ENCODE data around the gene SPIB. TPM values are rescaled to one million over a fixed set of nuclear protein-coding genes. Genes with fewer than 3 reads are reported as not detected.

The SPIB gene
- total RNA-seq, 2 experiments from 2014 or later: 0.42 TPM; not detected in 1

GRCh38 chr19:50447750-50448149 lies 29.0 kb downstream of the SPIB start:
- Mint-ChIP-seq H3K27ac (no peak overlapping the region), H3K4me1 (peaks cover 4% of the 10 kb centered on the region), H3K27me3 (peaks cover 8% of the 10 kb centered on the region), H3K4me3 (no peak overlapping the region), H3K9me3 (peaks cover 5% of the 10 kb centered on the region), H3K36me3 (no peaks in the 10 kb centered on the region)
- ATAC-seq (ENCODE audit: low read depth) (no peak), DNase-seq (no peak)
- POLR2A ChIA-PET: no interaction called here

- Mint-ChIP-seq H3K27me3 (peaks cover 3% of the 10 kb centered on the region), H3K36me3 (no peaks in the 10 kb centered on the region), H3K4me3 (no peak overlapping the region), H3K4me1 (peaks cover 2% of the 10 kb centered on the region), H3K27ac (no peak overlapping the region), H3K9me3 (peaks cover 5% of the 10 kb centered on the region)
- ATAC-seq (ENCODE audit: low read depth) (no peak), DNase-seq (no peak)
- POLR2A ChIA-PET: no interaction called here
These were observed 30.6 kb downstream of the SPIB start for GRCh38 chr19:50449236-50449899.

GRCh38 chr19:50450369-50451222 lies 31.9 kb downstream of the SPIB start:
- POLR2A ChIA-PET: no interaction called here
- peaks cover 5% of the 10 kb centered on the region for H3K9me3 Mint-ChIP-seq
- no peak overlapping the region for H3K27ac Mint-ChIP-seq
- no peak overlapping the region for H3K4me3 Mint-ChIP-seq
- H3K36me3 Mint-ChIP-seq: no peaks in the 10 kb centered on the region
- no peaks in the 10 kb centered on the region for H3K4me1 Mint-ChIP-seq
- ATAC-seq (ENCODE audit: low read depth) (no peak), DNase-seq (no peak)
- peaks cover 2% of the 10 kb centered on the region for H3K27me3 Mint-ChIP-seq

- POLR2A ChIA-PET: no interaction called here
- ATAC-seq (ENCODE audit: low read depth) (no peak), DNase-seq (no peak)
- Mint-ChIP-seq H3K27ac (no peak overlapping the region), H3K9me3 (peaks cover 5% of the 10 kb centered on the region), H3K4me1 (no peaks in the 10 kb centered on the region), H3K36me3 (no peaks in the 10 kb centered on the region), H3K27me3 (peaks cover 2% of the 10 kb centered on the region), H3K4me3 (no peak overlapping the region)
These were observed 32.4 kb downstream of the SPIB start for GRCh38 chr19:50451223-50451534.

GRCh38 chr19:50453243-50453642 lies 34.5 kb downstream of the SPIB start:
- ATAC-seq (ENCODE audit: low read depth) (no peak), DNase-seq (no peak)
- no peak overlapping the region for H3K27ac Mint-ChIP-seq
- no peaks in the 10 kb centered on the region for H3K36me3 Mint-ChIP-seq
- no peaks in the 10 kb centered on the region for H3K9me3 Mint-ChIP-seq
- POLR2A ChIA-PET: no interaction called here
- no peak overlapping the region for H3K4me3 Mint-ChIP-seq
- peaks cover 2% of the 10 kb centered on the region for H3K27me3 Mint-ChIP-seq
- H3K4me1 Mint-ChIP-seq: no peaks in the 10 kb centered on the region

- POLR2A ChIA-PET: no interaction called here
- H3K27me3 Mint-ChIP-seq: peaks cover 6% of the 10 kb centered on the region
- H3K4me3 Mint-ChIP-seq: no peak overlapping the region
- H3K9me3 Mint-ChIP-seq: no peaks in the 10 kb centered on the region
- ATAC-seq (ENCODE audit: low read depth) (no peak), DNase-seq (no peak)
- no peaks in the 10 kb centered on the region for H3K36me3 Mint-ChIP-seq
- peaks cover 4% of the 10 kb centered on the region for H3K4me1 Mint-ChIP-seq
- H3K27ac Mint-ChIP-seq: no peak overlapping the region
These were observed 37.3 kb downstream of the SPIB start for GRCh38 chr19:50455992-50456391.

GRCh38 chr19:50457300-50457699 lies 38.6 kb downstream of the SPIB start:
- Mint-ChIP-seq H3K27ac (no peak overlapping the region), H3K4me1 (peaks cover 9% of the 10 kb centered on the region), H3K4me3 (no peak overlapping the region), H3K36me3 (no peaks in the 10 kb centered on the region), H3K27me3 (peaks cover 8% of the 10 kb centered on the region), H3K9me3 (no peaks in the 10 kb centered on the region)
- DNase-seq: no peak
- no peak for ATAC-seq (ENCODE audit: low read depth)
- POLR2A ChIA-PET: no interaction called here

- DNase-seq (no peak), ATAC-seq (ENCODE audit: low read depth) (no peak)
- no peaks in the 10 kb centered on the region for H3K36me3 Mint-ChIP-seq
- no peak overlapping the region for H3K27ac Mint-ChIP-seq
- peaks cover 8% of the 10 kb centered on the region for H3K27me3 Mint-ChIP-seq
- no peak overlapping the region for H3K4me3 Mint-ChIP-seq
- H3K9me3 Mint-ChIP-seq: no peaks in the 10 kb centered on the region
- peaks cover 9% of the 10 kb centered on the region for H3K4me1 Mint-ChIP-seq
- POLR2A ChIA-PET: no interaction called here
These were observed 39.8 kb downstream of the SPIB start for GRCh38 chr19:50458396-50459066.

- no peak for DNase-seq
- no peaks in the 10 kb centered on the region for H3K36me3 Mint-ChIP-seq
- ATAC-seq (ENCODE audit: low read depth): no peak
- peaks cover 8% of the 10 kb centered on the region for H3K27me3 Mint-ChIP-seq
- POLR2A ChIA-PET: no interaction called here
- no peaks in the 10 kb centered on the region for H3K9me3 Mint-ChIP-seq
- H3K4me3 Mint-ChIP-seq: no peak overlapping the region
- peaks cover 9% of the 10 kb centered on the region for H3K4me1 Mint-ChIP-seq
- H3K27ac Mint-ChIP-seq: no peak overlapping the region
These were observed 40.3 kb downstream of the SPIB start for GRCh38 chr19:50459067-50459456.

- H3K4me1 Mint-ChIP-seq: peaks cover 9% of the 10 kb centered on the region
- H3K9me3 Mint-ChIP-seq: no peaks in the 10 kb centered on the region
- H3K27ac Mint-ChIP-seq: peak overlapping the region; percentile 11
- H3K36me3 Mint-ChIP-seq: no peaks in the 10 kb centered on the region
- ATAC-seq (ENCODE audit: low read depth) (no peak), DNase-seq (no peak)
- H3K27me3 Mint-ChIP-seq: peaks cover 8% of the 10 kb centered on the region
- POLR2A ChIA-PET: no interaction called here
- no peak overlapping the region for H3K4me3 Mint-ChIP-seq
These were observed 40.9 kb downstream of the SPIB start for GRCh38 chr19:50459638-50460037.

- POLR2A ChIA-PET: interaction anchor here (1.0 to 2.9 kb wide), 2 partner anchors 76 to 103 kb away, joined by 5 to 10 read pairs; partner anchors contain the start of gene POLD1
- H3K36me3 Mint-ChIP-seq: no peaks in the 10 kb centered on the region
- peaks cover 6% of the 10 kb centered on the region for H3K27me3 Mint-ChIP-seq
- no peak overlapping the region for H3K4me3 Mint-ChIP-seq
- DNase-seq (no peak), ATAC-seq (ENCODE audit: low read depth) (peak; percentile 35)
- no peaks in the 10 kb centered on the region for H3K9me3 Mint-ChIP-seq
- H3K4me1 Mint-ChIP-seq: peaks cover 9% of the 10 kb centered on the region
- H3K27ac Mint-ChIP-seq: no peak overlapping the region
These were observed 41.5 kb downstream of the SPIB start for GRCh38 chr19:50460161-50460765.

GRCh38 chr19:50461066-50461875 lies 42.5 kb downstream of the SPIB start:
- H3K27me3 Mint-ChIP-seq: peaks cover 6% of the 10 kb centered on the region
- ATAC-seq (ENCODE audit: low read depth) (peak; percentile 77), DNase-seq (peak; percentile 70)
- H3K4me1 Mint-ChIP-seq: peaks cover 9% of the 10 kb centered on the region
- POLR2A ChIA-PET: interaction anchor here (1.0 to 2.9 kb wide), 2 partner anchors 77 to 104 kb away, joined by 5 to 10 read pairs; partner anchors contain the start of gene POLD1
- H3K4me3 Mint-ChIP-seq: no peak overlapping the region
- H3K9me3 Mint-ChIP-seq: no peaks in the 10 kb centered on the region
- H3K36me3 Mint-ChIP-seq: no peaks in the 10 kb centered on the region
- H3K27ac Mint-ChIP-seq: no peak overlapping the region

GRCh38 chr19:50462970-50463369 lies 44.2 kb downstream of the SPIB start:
- no peaks in the 10 kb centered on the region for H3K9me3 Mint-ChIP-seq
- no peaks in the 10 kb centered on the region for H3K36me3 Mint-ChIP-seq
- POLR2A ChIA-PET: interaction anchor here (2.9 kb wide), 1 partner anchor 106 kb away, joined by 10 read pairs; no protein-coding TSS in a partner anchor
- no peak overlapping the region for H3K4me3 Mint-ChIP-seq
- peaks cover 8% of the 10 kb centered on the region for H3K27me3 Mint-ChIP-seq
- H3K4me1 Mint-ChIP-seq: peaks cover 9% of the 10 kb centered on the region
- H3K27ac Mint-ChIP-seq: no peak overlapping the region
- DNase-seq (no peak), ATAC-seq (ENCODE audit: low read depth) (no peak)

Data from activated naive CD8-positive, alpha-beta T cell treated with anti-CD3 and anti-CD28 coated beads, Interleukin-2, amount 10 ng/mL, durations not matched to agents 7 days and 5 days (primary cell).